ENCODE data around the gene GDF2.

Gene GDF2

DNA sequence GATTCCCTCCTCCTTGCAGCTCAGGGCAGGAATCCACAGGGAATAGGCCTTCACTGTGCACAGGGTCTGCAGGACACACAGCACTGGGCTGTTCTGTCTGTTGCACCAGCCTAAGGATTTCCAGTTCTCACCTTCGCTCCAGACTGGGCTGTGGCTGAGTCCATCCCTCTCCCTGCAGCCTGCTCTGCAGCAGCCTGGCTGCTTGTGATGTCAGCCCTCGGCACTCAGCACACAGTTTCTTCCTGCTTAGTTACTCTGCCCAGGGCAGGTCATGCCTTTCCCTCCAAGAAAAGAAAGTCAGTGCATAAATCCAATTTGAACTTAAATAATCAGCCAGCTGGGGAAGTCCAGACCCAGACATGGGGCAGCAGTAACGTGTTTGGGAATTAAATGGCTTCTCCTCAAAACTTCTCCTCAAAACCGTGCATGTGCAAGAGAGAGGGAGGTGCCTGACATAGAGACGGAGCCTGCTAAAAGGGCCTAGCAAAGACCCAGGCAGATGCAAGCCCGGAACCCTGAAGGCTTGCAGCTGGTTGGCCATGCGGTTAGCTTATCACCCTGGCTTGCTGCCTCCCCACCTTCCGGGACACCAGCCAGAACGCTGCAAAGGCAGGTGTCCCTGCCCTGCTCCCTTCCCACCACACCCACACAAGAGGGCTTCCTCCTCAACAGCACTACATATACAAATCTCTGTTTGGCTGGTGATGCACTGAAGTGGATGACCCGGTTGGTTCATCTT, 10.9 kb upstream of the GDF2 start:
- H3K36me3 ChIP-seq (ENCODE audit: control insufficient read depth in 2 of 2, insufficient read depth in 2 of 2, low read length in 2 of 2): no peaks in the 10 kb centered on the region
- no peak overlapping the region for H3K4me3 ChIP-seq (ENCODE audit: low read length in 2 of 2)
- H3K27me3 ChIP-seq (ENCODE audit: control insufficient read depth in 2 of 2, insufficient read depth in 2 of 2, low read length in 2 of 2): peaks cover 0 to 4% of the 10 kb centered on the region in 2 donors
- no peaks in the 10 kb centered on the region for H3K9me3 ChIP-seq (ENCODE audit: control insufficient read depth in 2 of 2, low read length in 2 of 2)
- H3K9ac ChIP-seq (ENCODE audit: low read depth in 1 of 2, low read length in 2 of 2): no peak overlapping the region
- H3K4me1 ChIP-seq (ENCODE audit: control insufficient read depth in 2 of 2, insufficient read depth in 2 of 2, low read length in 2 of 2): peaks cover 12 to 13% of the 10 kb centered on the region in 2 donors
- peak overlapping the region; percentile 56 for H3K27ac ChIP-seq (ENCODE audit: low read depth in 2 of 2, low read length in 2 of 2)

DNA sequence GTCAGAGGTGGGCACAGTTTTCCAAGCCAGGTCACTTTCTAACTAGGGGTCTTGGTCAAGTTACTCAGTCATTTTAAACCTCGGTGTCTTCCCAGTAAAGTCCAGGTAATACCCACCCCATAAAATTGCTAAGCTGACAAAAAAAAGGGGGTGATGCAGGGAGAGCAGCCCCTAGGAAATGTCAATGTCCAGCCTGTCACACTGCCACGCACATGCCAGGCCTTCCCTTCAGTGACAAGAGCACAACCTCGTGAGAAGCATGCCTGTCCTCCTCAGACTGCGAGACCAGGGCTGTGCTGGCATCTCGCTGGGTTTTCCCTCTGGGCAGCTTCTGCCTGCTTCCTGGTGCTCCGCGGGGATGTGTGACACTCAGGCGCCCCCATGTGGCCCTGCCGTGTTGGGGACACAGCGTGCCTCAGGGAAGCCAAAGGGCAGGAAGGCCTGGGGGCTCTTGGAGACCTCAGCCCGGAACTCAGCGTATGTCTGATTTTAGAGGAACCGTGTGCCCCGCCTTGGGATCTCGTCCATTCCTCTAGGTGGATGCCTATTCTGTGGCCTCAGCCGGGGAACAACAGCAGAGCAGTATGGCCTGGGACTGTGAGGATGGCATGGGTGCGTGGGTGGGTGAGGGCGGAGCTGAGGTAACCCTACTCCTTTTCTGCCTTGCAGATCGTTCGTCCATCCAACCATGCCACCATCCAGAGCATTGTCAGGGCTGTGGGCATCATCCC, 10.2 kb upstream of the GDF2 start:
- Histone ChIP-seq H3K27me3 (ENCODE audit: control insufficient read depth in 2 of 2, insufficient read depth in 2 of 2, low read length in 2 of 2) (peaks cover 0 to 4% of the 10 kb centered on the region in 2 donors), H3K27ac (ENCODE audit: low read depth in 2 of 2, low read length in 2 of 2) (peak overlapping the region; percentile 56), H3K4me1 (ENCODE audit: control insufficient read depth in 2 of 2, insufficient read depth in 2 of 2, low read length in 2 of 2) (peaks cover 12 to 13% of the 10 kb centered on the region in 2 donors), H3K4me3 (ENCODE audit: low read length in 2 of 2) (no peak overlapping the region), H3K9me3 (ENCODE audit: control insufficient read depth in 2 of 2, low read length in 2 of 2) (no peaks in the 10 kb centered on the region), H3K36me3 (ENCODE audit: control insufficient read depth in 2 of 2, insufficient read depth in 2 of 2, low read length in 2 of 2) (no peaks in the 10 kb centered on the region), H3K9ac (ENCODE audit: low read depth in 1 of 2, low read length in 2 of 2) (no peak overlapping the region)

GRCh38 chr10:47312663-47312995, 9.6 kb upstream of the GDF2 start:
- Histone ChIP-seq H3K9ac (ENCODE audit: low read depth in 1 of 2, low read length in 2 of 2) (no peak overlapping the region), H3K27ac (ENCODE audit: low read depth in 2 of 2, low read length in 2 of 2) (no peak overlapping the region), H3K27me3 (ENCODE audit: control insufficient read depth in 2 of 2, insufficient read depth in 2 of 2, low read length in 2 of 2) (peaks cover 0 to 2% of the 10 kb centered on the region in 2 donors), H3K9me3 (ENCODE audit: control insufficient read depth in 2 of 2, low read length in 2 of 2) (no peaks in the 10 kb centered on the region), H3K4me1 (ENCODE audit: control insufficient read depth in 2 of 2, insufficient read depth in 2 of 2, low read length in 2 of 2) (peaks cover 12 to 13% of the 10 kb centered on the region in 2 donors), H3K36me3 (ENCODE audit: control insufficient read depth in 2 of 2, insufficient read depth in 2 of 2, low read length in 2 of 2) (no peaks in the 10 kb centered on the region), H3K4me3 (ENCODE audit: low read length in 2 of 2) (no peak overlapping the region)

GRCh38 chr10:47314416-47314970, 7.8 kb upstream of the GDF2 start:
- H3K4me1 ChIP-seq (ENCODE audit: control insufficient read depth in 2 of 2, insufficient read depth in 2 of 2, low read length in 2 of 2): peaks cover 12 to 13% of the 10 kb centered on the region in 2 donors
- no peak overlapping the region for H3K4me3 ChIP-seq (ENCODE audit: low read length in 2 of 2)
- no peak overlapping the region for H3K27ac ChIP-seq (ENCODE audit: low read depth in 2 of 2, low read length in 2 of 2)
- no peaks in the 10 kb centered on the region for H3K9me3 ChIP-seq (ENCODE audit: control insufficient read depth in 2 of 2, low read length in 2 of 2)
- H3K9ac ChIP-seq (ENCODE audit: low read depth in 1 of 2, low read length in 2 of 2): no peak overlapping the region
- no peaks in the 10 kb centered on the region for H3K27me3 ChIP-seq (ENCODE audit: control insufficient read depth in 2 of 2, insufficient read depth in 2 of 2, low read length in 2 of 2)
- no peaks in the 10 kb centered on the region for H3K36me3 ChIP-seq (ENCODE audit: control insufficient read depth in 2 of 2, insufficient read depth in 2 of 2, low read length in 2 of 2)

- no peak overlapping the region for H3K9ac ChIP-seq (ENCODE audit: low read depth in 1 of 2, low read length in 2 of 2)
These were observed 6.8 kb upstream of the GDF2 start for GRCh38 chr10:47315421-47315820.

DNA sequence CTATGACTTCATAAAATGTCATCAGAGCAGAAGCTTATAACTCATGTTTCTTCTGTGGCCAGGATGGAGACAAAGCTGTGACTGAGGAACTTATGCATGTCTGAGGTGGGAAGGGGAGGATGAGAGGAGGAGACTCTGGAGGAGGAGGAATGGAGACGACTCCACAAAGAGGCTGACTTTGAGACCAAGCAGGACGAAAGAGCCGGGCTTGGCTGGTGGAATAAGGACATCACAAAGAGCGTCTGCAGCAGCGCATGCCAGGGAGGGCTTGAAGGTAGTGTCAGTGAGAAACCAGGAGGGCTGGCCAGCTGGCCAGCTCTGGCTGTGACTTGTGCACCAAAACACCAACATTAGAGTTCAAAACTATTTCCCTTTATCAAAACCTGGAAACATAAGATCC, 6.1 kb upstream of the GDF2 start:
- Histone ChIP-seq H3K27me3 (ENCODE audit: control insufficient read depth in 2 of 2, insufficient read depth in 2 of 2, low read length in 2 of 2) (no peaks in the 10 kb centered on the region), H3K9me3 (ENCODE audit: control insufficient read depth in 2 of 2, low read length in 2 of 2) (no peaks in the 10 kb centered on the region), H3K4me1 (ENCODE audit: control insufficient read depth in 2 of 2, insufficient read depth in 2 of 2, low read length in 2 of 2) (peaks cover 9 to 10% of the 10 kb centered on the region in 2 donors), H3K27ac (ENCODE audit: low read depth in 2 of 2, low read length in 2 of 2) (no peak overlapping the region), H3K36me3 (ENCODE audit: control insufficient read depth in 2 of 2, insufficient read depth in 2 of 2, low read length in 2 of 2) (no peaks in the 10 kb centered on the region), H3K4me3 (ENCODE audit: low read length in 2 of 2) (no peak overlapping the region), H3K9ac (ENCODE audit: low read depth in 1 of 2, low read length in 2 of 2) (no peak overlapping the region)

More at GRCh38 chr10:47315421-47315820, 6.8 kb upstream of the GDF2 start:
- Histone ChIP-seq H3K27ac (ENCODE audit: low read depth in 2 of 2, low read length in 2 of 2) (no peak overlapping the region), H3K4me1 (ENCODE audit: control insufficient read depth in 2 of 2, insufficient read depth in 2 of 2, low read length in 2 of 2) (peaks cover 12 to 13% of the 10 kb centered on the region in 2 donors), H3K4me3 (ENCODE audit: low read length in 2 of 2) (no peak overlapping the region), H3K36me3 (ENCODE audit: control insufficient read depth in 2 of 2, insufficient read depth in 2 of 2, low read length in 2 of 2) (no peaks in the 10 kb centered on the region), H3K27me3 (ENCODE audit: control insufficient read depth in 2 of 2, insufficient read depth in 2 of 2, low read length in 2 of 2) (no peaks in the 10 kb centered on the region), H3K9me3 (ENCODE audit: control insufficient read depth in 2 of 2, low read length in 2 of 2) (no peaks in the 10 kb centered on the region)

DNA sequence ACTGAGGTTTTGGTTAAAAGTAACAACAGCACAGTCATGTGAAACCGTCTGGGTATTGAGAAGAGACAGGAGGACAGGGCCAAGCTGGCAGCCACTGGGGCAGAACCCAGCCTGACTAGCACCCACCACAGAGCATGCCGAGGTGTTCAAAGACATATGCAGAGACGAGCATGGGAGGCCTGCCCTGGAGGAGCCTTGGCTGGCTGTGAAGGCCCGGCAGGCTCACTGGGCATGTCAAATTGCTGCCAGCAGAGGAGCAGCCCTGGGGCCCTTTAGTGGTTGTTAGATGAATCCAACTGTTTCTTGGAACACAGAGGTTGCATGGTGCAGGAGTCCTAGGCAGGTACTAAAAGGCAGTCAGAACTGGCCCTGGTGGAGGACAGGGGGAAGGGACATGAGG, 5.0 kb upstream of the GDF2 start:
- no peak overlapping the region for H3K27ac ChIP-seq (ENCODE audit: low read depth in 2 of 2, low read length in 2 of 2)
- no peaks in the 10 kb centered on the region for H3K4me1 ChIP-seq (ENCODE audit: control insufficient read depth in 2 of 2, insufficient read depth in 2 of 2, low read length in 2 of 2)
- no peaks in the 10 kb centered on the region for H3K36me3 ChIP-seq (ENCODE audit: control insufficient read depth in 2 of 2, insufficient read depth in 2 of 2, low read length in 2 of 2)
- H3K4me3 ChIP-seq (ENCODE audit: low read length in 2 of 2): no peak overlapping the region
- H3K9ac ChIP-seq (ENCODE audit: low read depth in 1 of 2, low read length in 2 of 2): no peak overlapping the region
- H3K27me3 ChIP-seq (ENCODE audit: control insufficient read depth in 2 of 2, insufficient read depth in 2 of 2, low read length in 2 of 2): no peaks in the 10 kb centered on the region
- no peaks in the 10 kb centered on the region for H3K9me3 ChIP-seq (ENCODE audit: control insufficient read depth in 2 of 2, low read length in 2 of 2)

- Histone ChIP-seq H3K27ac (ENCODE audit: low read depth in 2 of 2, low read length in 2 of 2) (no peak overlapping the region), H3K36me3 (ENCODE audit: control insufficient read depth in 2 of 2, insufficient read depth in 2 of 2, low read length in 2 of 2) (no peaks in the 10 kb centered on the region), H3K9me3 (ENCODE audit: control insufficient read depth in 2 of 2, low read length in 2 of 2) (no peaks in the 10 kb centered on the region), H3K27me3 (ENCODE audit: control insufficient read depth in 2 of 2, insufficient read depth in 2 of 2, low read length in 2 of 2) (no peaks in the 10 kb centered on the region), H3K9ac (ENCODE audit: low read depth in 1 of 2, low read length in 2 of 2) (no peak overlapping the region), H3K4me3 (ENCODE audit: low read length in 2 of 2) (no peak overlapping the region), H3K4me1 (ENCODE audit: control insufficient read depth in 2 of 2, insufficient read depth in 2 of 2, low read length in 2 of 2) (no peaks in the 10 kb centered on the region)
These were observed 3.5 kb upstream of the GDF2 start for GRCh38 chr10:47318706-47319105.

DNA sequence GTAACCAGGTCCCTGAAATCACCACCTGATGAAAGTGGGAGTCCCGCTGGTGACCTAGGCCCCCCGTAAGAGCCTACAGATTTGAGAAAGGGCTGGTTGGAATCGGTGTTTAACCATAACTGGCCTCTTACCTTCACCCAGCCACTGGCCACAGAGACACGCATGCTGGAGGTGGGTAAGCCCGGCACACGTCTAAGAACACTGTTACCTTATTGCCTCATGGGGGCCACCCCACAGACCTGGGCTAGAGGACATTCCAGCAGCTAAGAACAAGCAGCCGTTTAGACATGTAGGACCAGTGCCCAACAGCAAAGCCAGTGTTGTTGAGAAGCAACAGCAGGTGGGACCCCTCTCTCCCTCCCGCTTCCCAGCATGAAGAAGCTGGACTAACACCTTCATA, 2.5 kb upstream of the GDF2 start:
- Histone ChIP-seq H3K4me1 (ENCODE audit: control insufficient read depth in 2 of 2, insufficient read depth in 2 of 2, low read length in 2 of 2) (no peaks in the 10 kb centered on the region), H3K9ac (ENCODE audit: low read depth in 1 of 2, low read length in 2 of 2) (no peak overlapping the region), H3K36me3 (ENCODE audit: control insufficient read depth in 2 of 2, insufficient read depth in 2 of 2, low read length in 2 of 2) (no peaks in the 10 kb centered on the region), H3K9me3 (ENCODE audit: control insufficient read depth in 2 of 2, low read length in 2 of 2) (no peaks in the 10 kb centered on the region), H3K4me3 (ENCODE audit: low read length in 2 of 2) (no peak overlapping the region), H3K27ac (ENCODE audit: low read depth in 2 of 2, low read length in 2 of 2) (no peak overlapping the region), H3K27me3 (ENCODE audit: control insufficient read depth in 2 of 2, insufficient read depth in 2 of 2, low read length in 2 of 2) (no peaks in the 10 kb centered on the region)

GRCh38 chr10:47320812-47321211, 1.4 kb upstream of the GDF2 start:
- H3K4me1 ChIP-seq (ENCODE audit: control insufficient read depth in 2 of 2, insufficient read depth in 2 of 2, low read length in 2 of 2): no peaks in the 10 kb centered on the region
- no peak overlapping the region for H3K9ac ChIP-seq (ENCODE audit: low read depth in 1 of 2, low read length in 2 of 2)
- H3K9me3 ChIP-seq (ENCODE audit: control insufficient read depth in 2 of 2, low read length in 2 of 2): no peaks in the 10 kb centered on the region
- H3K4me3 ChIP-seq (ENCODE audit: low read length in 2 of 2): no peak overlapping the region
- H3K27ac ChIP-seq (ENCODE audit: low read depth in 2 of 2, low read length in 2 of 2): no peak overlapping the region
- H3K36me3 ChIP-seq (ENCODE audit: control insufficient read depth in 2 of 2, insufficient read depth in 2 of 2, low read length in 2 of 2): no peaks in the 10 kb centered on the region
- H3K27me3 ChIP-seq (ENCODE audit: control insufficient read depth in 2 of 2, insufficient read depth in 2 of 2, low read length in 2 of 2): no peaks in the 10 kb centered on the region
